Right forelimb (tissue), 1 donor: ENCODE measurements around the gene PDLIM1.

Experiments used
- DNase-seq: peaks from one replicate; pipeline ENCODE4 v3.0.0-alpha.2; 2018

Gene PDLIM1

GRCh38 chr10:95288303-95288702, 2.5 kb downstream of the PDLIM1 start:
- DNase-seq, result no peak

DNA sequence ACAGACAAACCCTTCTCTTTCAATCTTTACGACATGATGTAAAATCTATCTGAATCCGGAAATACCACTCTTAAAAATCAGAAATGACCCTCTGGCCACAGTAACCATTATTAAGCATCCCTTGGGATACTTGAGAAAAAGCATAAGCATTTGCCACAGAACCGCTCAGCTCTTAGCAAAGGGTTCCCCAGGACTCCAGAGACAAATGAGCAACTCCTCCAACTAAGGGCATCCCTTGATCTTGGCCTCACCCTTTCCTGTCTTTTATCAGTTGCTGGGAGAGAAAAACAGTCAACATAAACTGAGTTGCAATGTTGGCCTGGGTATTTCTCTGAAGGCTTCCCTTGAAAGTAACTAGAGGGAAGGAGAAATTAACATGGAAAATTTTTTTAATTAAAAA, 3.5 kb downstream of the PDLIM1 start:
- no peak for DNase-seq

GRCh38 chr10:95286707-95287106, 4.1 kb downstream of the PDLIM1 start:
- no peak for DNase-seq

- DNase-seq, result no peak
Observed at GRCh38 chr10:95285556-95285955, 5.2 kb downstream of the PDLIM1 start.

GRCh38 chr10:95284807-95285206, 6.0 kb downstream of the PDLIM1 start:
- no peak for DNase-seq

DNA sequence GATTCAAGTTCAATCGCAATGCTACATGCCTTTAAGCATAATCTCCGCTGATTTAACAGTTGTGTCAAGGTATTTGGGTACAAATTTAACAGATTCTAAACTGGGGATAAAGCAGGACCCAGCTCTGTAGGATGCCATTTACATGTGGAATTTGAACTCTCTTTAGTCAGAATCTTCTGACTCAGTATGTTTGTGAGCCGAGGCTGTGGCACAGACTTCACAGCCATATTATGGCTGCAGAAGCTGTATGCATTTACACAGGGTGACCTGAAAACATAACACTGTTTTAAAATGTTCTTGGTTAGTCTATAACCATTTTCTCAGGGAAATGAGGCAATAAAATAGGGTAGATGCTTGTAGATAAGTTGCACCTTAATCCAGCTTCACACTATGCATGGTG, 8.7 kb downstream of the PDLIM1 start:
- DNase-seq, result no peak

DNA sequence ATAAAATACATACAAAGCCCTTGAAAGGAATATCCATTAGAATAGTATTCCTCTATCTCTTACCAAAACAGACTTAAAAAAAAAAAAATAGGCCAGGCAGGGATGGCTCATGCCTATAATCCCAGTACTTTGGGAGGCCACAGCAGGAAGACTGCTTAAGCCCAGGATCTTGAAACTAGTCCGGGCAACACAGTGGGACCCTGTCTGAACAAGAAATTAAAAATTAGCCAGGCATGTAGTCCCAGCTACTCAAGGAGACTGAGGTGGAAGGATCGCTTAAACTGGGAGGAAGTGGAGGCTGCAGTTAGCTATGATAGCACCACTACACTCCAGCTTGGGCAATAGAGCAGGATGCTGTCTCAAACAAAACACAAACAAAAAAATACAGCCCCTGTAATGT, 9.6 kb downstream of the PDLIM1 start:
- no peak for DNase-seq

- no peak for DNase-seq
Observed at GRCh38 chr10:95280637-95281036, 10.2 kb downstream of the PDLIM1 start.

DNA sequence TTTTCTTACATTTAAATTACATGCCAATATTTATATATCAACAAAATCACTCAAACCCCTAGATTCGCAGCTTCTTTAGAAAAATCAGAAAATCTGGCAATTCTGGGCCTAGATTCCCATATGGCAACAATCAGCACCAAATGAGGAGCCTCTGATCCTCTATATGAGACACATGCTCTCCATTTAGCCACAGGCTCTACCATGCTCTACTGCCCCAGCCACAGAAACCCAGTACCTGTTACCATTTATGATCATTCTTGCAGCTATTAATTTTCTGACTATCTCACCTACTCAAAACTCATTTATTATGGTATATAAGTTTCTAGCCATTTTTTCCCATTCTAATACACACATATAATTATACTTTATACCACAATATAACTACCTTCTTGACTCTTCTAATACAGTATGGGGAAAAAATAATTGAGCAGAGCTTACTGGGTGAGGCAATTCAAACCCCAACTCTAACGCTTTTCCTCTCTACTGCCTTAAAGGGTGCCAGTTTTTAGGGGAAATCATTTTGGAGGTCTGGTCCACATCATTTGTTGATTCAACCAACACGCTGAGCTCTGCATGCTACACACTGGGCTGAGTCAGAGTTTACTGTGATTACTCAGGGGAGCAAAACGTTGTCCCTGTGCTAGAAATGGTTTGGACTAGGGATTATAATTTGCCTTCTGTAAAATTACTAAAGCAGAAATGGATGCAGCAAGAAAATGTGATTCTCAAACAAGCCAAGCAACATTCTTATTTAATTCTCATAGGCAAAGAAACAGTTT, 11.6 kb downstream of the PDLIM1 start:
- DNase-seq, result no peak

- no peak for DNase-seq
Observed at GRCh38 chr10:95278061-95278988, 12.5 kb downstream of the PDLIM1 start.

GRCh38 chr10:95277614-95278013, 13.2 kb downstream of the PDLIM1 start:
- DNase-seq, result no peak

GRCh38 chr10:95277201-95277570, 13.6 kb downstream of the PDLIM1 start:
- no peak for DNase-seq

- DNase-seq, result no peak
Observed at GRCh38 chr10:95276367-95277200, 14.2 kb downstream of the PDLIM1 start.

DNA sequence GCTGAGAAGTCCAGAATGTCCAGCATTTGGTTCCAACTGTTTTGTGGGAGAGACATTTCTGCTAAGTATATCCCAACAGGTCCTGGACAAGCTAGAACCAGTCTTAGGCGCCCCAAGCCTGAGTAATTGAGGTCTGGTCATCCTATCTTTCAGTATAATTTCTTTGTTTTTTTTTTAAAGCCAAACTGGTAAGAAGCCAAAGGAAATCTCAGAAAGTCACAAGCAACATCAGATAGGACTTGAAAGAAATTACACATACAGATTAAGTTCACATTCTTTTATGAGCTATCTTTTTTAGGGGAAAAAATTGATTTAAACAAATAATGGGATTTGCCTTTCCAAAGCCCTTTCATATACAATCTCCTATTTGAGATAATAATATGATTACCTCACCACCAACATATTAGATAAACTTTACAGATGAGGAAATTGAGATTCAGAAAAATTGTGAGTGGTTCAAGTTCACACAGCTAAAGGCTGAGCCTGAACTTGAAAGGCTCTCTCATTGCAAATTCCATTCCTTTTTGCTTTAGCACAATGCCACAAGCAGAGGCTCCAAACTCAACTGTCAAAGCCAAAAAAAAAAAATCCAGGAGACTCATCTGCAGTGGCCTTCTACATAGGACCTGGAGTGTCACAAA, 15.0 kb downstream of the PDLIM1 start:
- no peak for DNase-seq

DNA sequence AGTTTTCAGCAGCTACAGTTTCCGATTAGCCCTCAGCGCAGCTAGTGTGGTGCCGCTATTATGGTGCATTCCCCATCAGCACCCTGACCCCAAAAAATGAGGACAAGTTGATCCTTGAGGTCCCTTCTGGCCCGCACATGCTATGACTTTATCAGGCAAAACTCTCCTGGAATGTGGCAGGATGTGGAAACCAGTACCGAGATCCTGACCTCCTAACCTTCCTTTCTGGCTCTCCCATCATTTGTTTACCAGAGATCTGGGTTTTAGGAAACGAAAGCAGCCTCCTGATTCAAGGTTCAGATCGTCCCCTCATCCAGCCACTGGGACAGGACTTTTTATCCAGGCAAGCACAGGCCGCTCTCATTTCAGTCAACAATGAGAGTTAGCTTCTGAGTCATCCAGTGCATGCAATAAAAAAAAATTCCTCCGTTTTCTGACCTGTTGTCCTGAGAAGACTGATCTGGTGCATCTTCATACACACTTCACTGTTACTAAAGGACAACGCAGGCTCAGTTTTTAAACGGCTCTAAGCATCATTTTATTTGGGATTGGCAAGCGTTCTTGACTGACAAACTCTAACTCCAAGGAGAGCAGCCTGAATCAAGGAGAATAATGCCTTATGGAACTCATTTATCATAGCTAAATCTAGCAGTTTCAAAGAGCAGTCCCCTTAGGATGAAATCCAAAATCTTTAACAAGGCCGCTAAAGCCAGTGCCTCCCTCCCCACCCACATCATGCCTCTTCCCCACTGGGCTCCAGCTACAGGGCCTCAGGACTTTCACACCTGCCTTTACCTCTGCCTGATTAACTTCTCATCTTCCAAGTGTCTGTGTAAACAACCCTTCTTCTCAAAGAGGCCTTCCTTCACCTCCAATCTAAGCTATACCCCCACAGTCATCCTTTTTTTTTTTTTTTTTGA, 17.1 kb downstream of the PDLIM1 start:
- DNase-seq, result no peak

DNA sequence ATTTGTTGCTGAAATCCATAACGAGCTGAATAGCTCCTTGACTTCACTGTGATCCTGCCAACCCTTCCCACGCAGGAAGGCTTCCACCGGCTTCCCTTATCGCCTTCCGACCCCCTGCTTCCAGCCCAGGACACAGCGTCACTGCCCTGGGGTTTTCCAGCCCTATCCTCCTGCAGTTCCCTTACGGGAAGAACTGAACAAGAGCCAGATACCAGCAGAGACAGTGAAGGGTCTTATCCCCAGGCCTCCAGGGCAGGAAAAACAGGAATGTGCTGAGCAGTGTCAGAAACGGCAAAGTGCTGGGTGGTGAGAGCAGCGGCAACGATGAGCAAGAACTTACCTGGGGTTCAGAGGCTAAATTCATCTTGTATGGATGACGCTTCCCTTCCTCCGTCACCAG, 22.4 kb downstream of the PDLIM1 start:
- no peak for DNase-seq

DNA sequence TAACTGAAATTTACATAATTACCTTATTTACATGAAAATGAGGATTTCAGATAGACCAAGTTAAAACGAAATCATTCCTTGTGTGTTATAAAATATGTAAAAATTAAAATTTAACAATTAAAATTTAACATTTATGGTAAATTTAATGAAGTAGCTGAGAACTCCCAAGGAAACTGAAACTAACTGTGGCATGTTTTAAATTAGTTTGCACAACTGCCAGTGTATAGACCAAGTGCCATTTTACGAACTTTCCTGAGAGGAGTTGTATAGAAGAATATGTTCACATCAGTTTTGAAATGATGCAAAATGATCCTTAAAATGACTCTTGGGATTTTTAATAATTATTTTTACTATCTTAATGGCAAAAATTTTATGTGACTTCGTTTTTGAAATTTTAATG, 23.6 kb downstream of the PDLIM1 start:
- DNase-seq, result no peak

DNA sequence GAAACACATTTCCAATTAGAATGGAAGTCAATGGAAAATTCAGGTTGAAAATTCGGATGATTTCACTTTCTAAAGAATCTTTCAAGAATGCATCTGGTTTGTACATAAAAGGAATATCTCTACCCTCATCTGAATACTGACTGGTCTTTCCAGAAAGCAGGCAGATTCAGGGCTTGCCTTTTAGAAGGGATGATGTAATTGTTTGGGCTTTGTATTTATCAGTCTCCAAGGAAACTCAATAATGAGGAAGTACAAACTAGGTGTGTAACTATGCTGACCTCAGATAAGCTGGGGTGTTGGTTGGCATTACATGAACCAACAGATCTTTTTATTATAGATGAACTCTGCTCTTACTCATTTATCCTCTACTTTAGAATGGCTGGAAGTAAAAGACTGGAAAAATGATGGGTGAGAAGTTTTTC, 24.1 kb downstream of the PDLIM1 start:
- no peak for DNase-seq

DNA sequence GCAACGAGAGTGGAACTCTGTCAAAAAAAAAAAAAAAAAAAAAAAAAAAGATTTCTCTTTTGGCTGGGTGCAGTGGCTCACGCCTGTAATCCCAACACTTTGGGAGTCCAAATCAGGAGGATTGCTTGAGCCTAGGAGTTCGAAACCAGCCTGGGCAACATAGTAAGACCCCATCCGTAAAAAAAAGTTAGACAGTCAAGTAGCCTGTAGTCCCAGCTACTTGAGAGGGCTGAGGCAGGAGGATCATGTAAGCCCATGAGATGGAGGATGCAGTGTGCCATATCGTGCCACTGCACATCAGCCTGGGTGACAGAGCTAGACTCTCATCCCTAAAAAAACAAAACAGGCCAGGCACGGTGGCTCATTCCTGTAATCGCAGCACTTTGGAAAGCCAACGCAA, 25.2 kb downstream of the PDLIM1 start:
- no peak for DNase-seq

- DNase-seq, result no peak
Observed at GRCh38 chr10:95264227-95265051, 26.4 kb downstream of the PDLIM1 start.

DNA sequence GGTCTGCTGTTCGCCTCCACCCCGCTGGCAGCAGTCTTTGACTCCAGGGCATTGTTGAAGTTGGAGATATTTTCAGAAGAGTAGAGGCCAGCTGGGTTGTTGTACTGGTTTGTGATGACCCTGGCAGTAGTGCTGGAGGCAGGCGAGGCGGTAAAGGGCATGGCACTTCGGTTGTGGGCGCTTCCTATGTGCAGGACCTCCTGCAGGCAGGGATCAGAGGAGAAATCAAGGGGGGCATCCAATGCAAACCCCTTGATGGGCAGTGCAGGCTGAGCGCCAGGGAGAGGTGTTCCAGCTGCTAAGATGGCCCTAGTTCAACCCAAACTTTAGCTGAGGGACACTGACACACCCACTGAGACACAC, 27.0 kb downstream of the PDLIM1 start:
- no peak for DNase-seq
